PC-9 (cell line): ENCODE measurements around the gene PLIN4. TPM values are rescaled to one million over a fixed set of nuclear protein-coding genes. Genes with fewer than 3 reads are reported as not detected.
A peak's percentile ranks its signal among the peaks of the same experiment; 100 is the strongest.

Experiments
- BruUV-seq: library from RNA; stranded (reverse); fragments of 400-500 nt; replicated peaks from 2 replicates; lab custom pipeline; 2021; lab: Mats Ljungman, UMichigan
- CTCF ChIA-PET: fragments of 300-600 bp; sonication (Branson Sonifier 250); formaldehyde crosslinking; loops from one replicate; lab custom pipeline; 2022; ENCODE audit warnings: antibody characterized with exemption; lab: Charles Lee
- POLR2A ChIA-PET: fragments of 300-600 bp; sonication (Branson Sonifier 250); formaldehyde crosslinking; loops from one replicate; lab custom pipeline; 2022; ENCODE audit warnings: antibody characterized with exemption; ENCODE audit not compliant: unreplicated experiment; lab: Charles Lee
- DNase-seq, 2 experiments: peaks; one replicate each; pipeline versions ENCODE4 v3.0.0 to v3.0.0-alpha.2; 2015 to 2022; ENCODE audit warnings: mixed read lengths in 1 of 2
- H2AFZ ChIP-seq: fragments of 200-600 bp; sonication (generic); 2 replicates; pipeline ENCODE4 v1.8.1; 2017; ENCODE audit warnings: antibody characterized with exemption
- H3F3A ChIP-seq: fragments of 200-600 bp; sonication (generic); 2 replicates; pipeline ENCODE4 v1.8.1; 2017; ENCODE audit warnings: antibody characterized with exemption, mild to moderate bottlenecking, low read depth; ENCODE audit not compliant: insufficient read depth
- H3K27ac ChIP-seq: fragments of 200-600 bp; sonication (generic); 2 replicates; pipeline ENCODE4 v1.6.1; 2016; ENCODE audit warnings: mixed run types
- H3K27me3 ChIP-seq: fragments of 200-600 bp; sonication (generic); 2 replicates; pipeline ENCODE4 v1.6.1; 2016; ENCODE audit warnings: low read depth, mixed run types; ENCODE audit not compliant: insufficient read depth
- H3K36me3 ChIP-seq: fragments of 200-600 bp; sonication (generic); 2 replicates; pipeline ENCODE4 v1.6.1; 2016; ENCODE audit warnings: low read depth, mixed run types
- H3K4me1 ChIP-seq: fragments of 200-600 bp; sonication (generic); replicated peaks from 2 replicates; pipeline ENCODE4 v1.6.1; 2016; ENCODE audit warnings: mixed run types; ENCODE audit not compliant: insufficient read depth
- H3K4me2 ChIP-seq: fragments of 200-600 bp; sonication (generic); 2 replicates; pipeline ENCODE4 v1.6.1; 2017; ENCODE audit warnings: mixed run types
- H3K4me3 ChIP-seq: fragments of 200-600 bp; sonication (generic); 2 replicates; pipeline ENCODE4 v1.6.1; 2016; ENCODE audit warnings: mixed run types
- H3K79me2 ChIP-seq: fragments of 200-600 bp; sonication (generic); 2 replicates; pipeline ENCODE4 v1.6.1; 2017; ENCODE audit warnings: low read depth, mixed run types
- H3K9me2 ChIP-seq: fragments of 200-600 bp; sonication (generic); 2 replicates; pipeline ENCODE4 v1.8.1; 2017; ENCODE audit warnings: mild to moderate bottlenecking; ENCODE audit not compliant: insufficient read depth
- H3K9me3 ChIP-seq: fragments of 200-600 bp; sonication (generic); 2 replicates; pipeline ENCODE4 v1.8.1; 2016; ENCODE audit warnings: low read depth; ENCODE audit not compliant: insufficient read depth
- H4K20me1 ChIP-seq: fragments of 200-600 bp; sonication (generic); 2 replicates; pipeline ENCODE4 v1.8.1; 2017; ENCODE audit not compliant: insufficient read depth
- CTCF ChIP-seq: fragments of 200-600 bp; sonication (generic); conservative IDR thresholded peaks from 2 replicates; pipeline ENCODE4 v1.6.1; 2017; ENCODE audit warnings: mixed run types, antibody characterized with exemption, mild to moderate bottlenecking, moderate library complexity
- EZH2 ChIP-seq: fragments of 200-600 bp; sonication (generic); IDR thresholded peaks from 2 replicates; pipeline ENCODE4 v1.8.0; 2017; ENCODE audit warnings: antibody characterized with exemption, low read depth
- intact Hi-C: fragments of 100-400 bp; cut with micrococcal nuclease; formaldehyde crosslinking; loops from one replicate; pipeline ENCODE4 v1.10.0; 2022; ENCODE audit not compliant: unreplicated experiment
- total RNA-seq: library from RNA; stranded (reverse); gene quantifications from 2 replicates; pipeline ENCODE4 v1.2.3, GENCODE V29; 2021

PLIN4 gene
- total RNA-seq, 1 experiment from 2014 or later: 1.6 TPM

GRCh38 chr19:4538601-4538954, 20.3 kb upstream of the PLIN4 start:
- DNase-seq: no peak
- H3K4me2 ChIP-seq: no peak overlapping the region
- no peaks in the 10 kb centered on the region for H3K9me2 ChIP-seq
- ChIA-PET POLR2A (interaction anchor here (0.6 to 0.7 kb wide), 2 partner anchors 10 to 17 kb away, joined by 3 read pairs; no protein-coding TSS in a partner anchor), CTCF (no interaction called here)
- H3F3A ChIP-seq: peaks cover 8% of the 10 kb centered on the region; the same call in 1 of the 2 replicates
- no peak for TF ChIP-seq EZH2
- TF ChIP-seq CTCF: no peak
- H3K36me3 ChIP-seq: no peaks in the 10 kb centered on the region
- no peaks in the 10 kb centered on the region for H3K27me3 ChIP-seq
- no peaks in the 10 kb centered on the region for H3K9me3 ChIP-seq
- peaks cover 16% of the 10 kb centered on the region for H3K4me1 ChIP-seq
- intact Hi-C loops: no loop called here
- H2AFZ ChIP-seq: no peak overlapping the region
- H3K4me3 ChIP-seq: no peak overlapping the region
- H3K79me2 ChIP-seq: no peaks in the 10 kb centered on the region
- no TSS peak for BruUV-seq
- H3K27ac ChIP-seq: no peak overlapping the region
- H4K20me1 ChIP-seq: no peaks in the 10 kb centered on the region

GRCh38 chr19:4537953-4538600, 19.8 kb upstream of the PLIN4 start:
- BruUV-seq: no TSS peak
- no peaks in the 10 kb centered on the region for H4K20me1 ChIP-seq
- no peak for TF ChIP-seq EZH2
- TF ChIP-seq CTCF: no peak
- intact Hi-C loops: no loop called here
- no peaks in the 10 kb centered on the region for H3K9me2 ChIP-seq
- no peak overlapping the region for H3K4me3 ChIP-seq
- no peak overlapping the region for H2AFZ ChIP-seq
- POLR2A ChIA-PET: interaction anchor here (0.7 kb wide), 1 partner anchor 17 kb away, joined by 3 read pairs; no protein-coding TSS in a partner anchor
- CTCF ChIA-PET: no interaction called here
- H3K9me3 ChIP-seq: no peaks in the 10 kb centered on the region
- H3F3A ChIP-seq: peaks cover 8% of the 10 kb centered on the region; the same call in 1 of the 2 replicates
- no peak for DNase-seq
- H3K4me2 ChIP-seq: no peak overlapping the region
- peaks cover 16% of the 10 kb centered on the region for H3K4me1 ChIP-seq
- H3K36me3 ChIP-seq: no peaks in the 10 kb centered on the region
- H3K27me3 ChIP-seq: no peaks in the 10 kb centered on the region
- no peaks in the 10 kb centered on the region for H3K79me2 ChIP-seq
- no peak overlapping the region for H3K27ac ChIP-seq

- BruUV-seq: no TSS peak
Observed at GRCh38 chr19:4536798-4537197, 18.5 kb upstream of the PLIN4 start.

More at GRCh38 chr19:4536798-4537197, 18.5 kb upstream of the PLIN4 start:
- Histone ChIP-seq H3K9me3 (no peaks in the 10 kb centered on the region), H4K20me1 (no peaks in the 10 kb centered on the region), H3K27ac (no peak overlapping the region), H3K27me3 (no peaks in the 10 kb centered on the region), H3K79me2 (no peaks in the 10 kb centered on the region), H3K4me2 (peak overlapping the region; percentile 51), H2AFZ (no peak overlapping the region), H3K9me2 (no peaks in the 10 kb centered on the region), H3K4me3 (no peak overlapping the region), H3F3A (peaks cover 8% of the 10 kb centered on the region; the same call in 1 of the 2 replicates), H3K4me1 (peaks cover 16% of the 10 kb centered on the region), H3K36me3 (no peaks in the 10 kb centered on the region)
- ChIA-PET CTCF (no interaction called here), POLR2A (no interaction called here)
- peak in 1 of 2 experiments; percentile 52 for DNase-seq
- TF ChIP-seq CTCF: no peak
- no peak for TF ChIP-seq EZH2
- intact Hi-C loops: no loop called here
